Activated CD4-positive, alpha-beta memory T cell treated with anti-CD3 and anti-CD28 coated beads, Interleukin-2, amount 10 ng/mL, durations not matched to agents 7 days and 5 days (primary cell): ENCODE results near the gene DCUN1D2. TPM values are rescaled to one million over a fixed set of nuclear protein-coding genes. Genes with fewer than 3 reads are reported as not detected.
"Not testable (repeated sequence)": the region's sequence is repeated elsewhere in the genome, so short reads cannot be mapped to it uniquely, and the experiment has no call there.

Source experiments
- CTCF ChIA-PET: fragments of 350-600 bp; sonication (Branson Sonifier 250); formaldehyde crosslinking; loops from one replicate; lab custom pipeline; 2021; ENCODE audit warnings: antibody characterized with exemption, inconsistent platforms; lab: Charles Lee
- POLR2A ChIA-PET: fragments of 350-600 bp; sonication (Branson Sonifier 250); formaldehyde crosslinking; loops from one replicate; lab custom pipeline; 2021; ENCODE audit warnings: antibody characterized with exemption; lab: Charles Lee
- DNase-seq: peaks from one replicate; pipeline ENCODE4 v3.0.0-alpha.2; 2020
- H3K27ac Mint-ChIP-seq: one replicate; pipeline ENCODE4 v1.8.0; 2021; ENCODE audit warnings: mild to moderate bottlenecking, mixed read lengths
- H3K27me3 Mint-ChIP-seq: one replicate; pipeline ENCODE4 v1.8.0; 2021; ENCODE audit warnings: mixed read lengths
- H3K36me3 Mint-ChIP-seq: one replicate; pipeline ENCODE4 v1.8.0; 2021; ENCODE audit warnings: low read depth, mixed read lengths
- H3K4me1 Mint-ChIP-seq: one replicate; pipeline ENCODE4 v1.8.0; 2021; ENCODE audit warnings: mixed read lengths
- H3K4me3 Mint-ChIP-seq: one replicate; pipeline ENCODE4 v1.8.0; 2021; ENCODE audit warnings: mild to moderate bottlenecking, mixed read lengths
- H3K9me3 Mint-ChIP-seq: one replicate; pipeline ENCODE4 v1.8.0; 2021; ENCODE audit warnings: mixed read lengths
- total RNA-seq, 2 experiments: library from RNA; stranded (reverse); gene quantifications; one replicate each; pipeline ENCODE4 v1.2.3, GENCODE V29; 2021

The DCUN1D2 gene
- total RNA-seq, 2 experiments from 2014 or later: 17.0 to 17.7 TPM

DNA sequence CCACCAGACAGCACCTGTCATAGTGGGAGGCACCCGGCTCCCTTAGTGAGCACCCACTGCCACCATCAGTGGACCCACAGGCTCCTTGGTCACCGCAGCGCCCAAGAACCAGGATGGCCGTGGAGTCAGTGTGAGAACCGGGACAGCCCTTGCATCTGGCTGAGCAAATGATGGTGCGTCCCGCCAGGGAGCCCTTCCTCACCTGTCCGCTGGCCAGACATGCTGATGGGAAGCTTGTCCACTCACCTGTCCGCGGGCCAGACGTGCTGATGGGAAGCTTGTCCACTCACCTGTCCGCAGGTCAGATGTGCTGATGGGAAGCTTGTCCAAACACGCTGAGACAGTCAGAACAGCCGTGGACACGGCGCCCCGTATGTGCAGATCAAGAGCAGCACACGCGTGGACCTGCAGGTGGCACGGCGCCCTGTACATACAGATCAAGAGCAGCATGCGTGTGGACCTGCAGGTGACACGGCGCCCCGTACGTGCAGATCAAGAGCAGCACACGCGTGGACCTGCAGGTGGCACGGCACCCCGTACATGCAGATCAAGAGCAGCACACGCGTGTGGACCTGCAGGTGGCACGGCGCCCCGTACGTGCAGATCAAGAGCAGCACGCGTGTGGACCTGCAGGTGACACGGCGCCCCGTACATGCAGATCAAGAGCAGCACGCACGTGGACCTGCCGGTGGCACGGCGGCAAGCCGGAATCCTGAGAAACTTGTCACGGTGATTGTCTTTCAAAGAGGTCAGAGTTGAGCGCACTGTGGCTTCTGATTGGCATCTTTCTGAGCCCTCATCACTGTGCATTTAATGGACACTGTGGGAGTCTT is 40.7 kb upstream of the DCUN1D2 start:
- Mint-ChIP-seq H3K27me3 (no peaks in the 10 kb centered on the region), H3K4me3 (no peak overlapping the region), H3K36me3 (peaks cover 3% of the 10 kb centered on the region), H3K27ac (no peak overlapping the region), H3K4me1 (no peaks in the 10 kb centered on the region), H3K9me3 (no peaks in the 10 kb centered on the region)
- no peak for DNase-seq
- ChIA-PET POLR2A (no interaction called here), CTCF (no interaction called here)

DNA sequence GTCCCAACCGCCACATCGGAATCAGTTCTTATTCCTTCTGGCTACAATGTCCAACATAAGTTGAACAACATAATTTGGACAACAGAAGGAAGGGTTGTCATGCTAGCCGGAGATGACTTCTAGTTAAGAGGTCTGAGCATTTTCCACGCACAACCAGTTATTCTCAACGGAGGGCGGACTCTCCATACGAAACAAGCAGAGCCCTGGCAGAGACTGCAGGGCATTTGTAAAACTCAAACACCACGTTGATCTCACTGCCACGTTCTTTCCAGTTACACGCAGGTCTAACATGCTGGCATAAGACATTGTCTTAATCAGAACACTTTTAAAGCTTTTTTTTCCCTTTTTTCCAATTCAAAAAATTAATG is 38.3 kb upstream of the DCUN1D2 start:
- Mint-ChIP-seq H3K27me3 (no peaks in the 10 kb centered on the region), H3K27ac (no peak overlapping the region), H3K4me3 (no peak overlapping the region), H3K36me3 (peaks cover 11% of the 10 kb centered on the region), H3K4me1 (no peaks in the 10 kb centered on the region), H3K9me3 (no peaks in the 10 kb centered on the region)
- DNase-seq: no peak
- ChIA-PET POLR2A (no interaction called here), CTCF (no interaction called here)

DNA sequence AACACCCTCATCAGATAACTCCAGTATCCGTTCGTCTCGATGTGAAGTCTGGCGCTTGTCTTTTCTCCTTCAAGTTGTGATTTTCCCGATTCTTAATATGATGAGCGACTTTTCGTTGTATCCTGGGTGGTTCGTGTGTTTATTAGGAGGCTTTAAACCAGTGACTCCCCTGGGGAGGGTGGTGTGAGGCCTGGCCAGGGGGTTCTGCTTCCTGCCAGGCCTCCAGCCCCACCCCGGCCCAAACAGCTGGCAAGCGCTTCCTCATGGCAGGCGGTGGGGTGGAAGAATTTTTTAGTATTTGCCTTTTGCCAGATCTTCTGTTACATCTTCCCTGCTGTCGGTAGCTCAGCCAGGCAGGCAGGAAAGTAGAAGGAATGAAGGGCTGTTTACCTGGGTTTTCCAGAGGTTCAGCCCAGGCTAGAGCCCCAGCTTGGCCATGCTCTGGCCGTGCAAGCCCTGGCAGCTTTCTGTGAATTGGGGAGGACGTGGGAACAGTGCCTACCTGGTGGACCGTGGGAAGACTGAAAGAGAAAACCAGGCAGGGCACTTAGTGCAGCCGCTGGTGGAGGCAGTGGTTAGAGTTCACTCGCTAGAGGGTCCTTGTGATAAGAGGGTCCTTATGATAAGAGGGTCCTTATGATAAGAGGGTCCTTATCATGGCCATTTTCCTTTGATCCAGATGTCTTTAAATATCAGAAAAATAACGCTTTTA is 37.7 kb upstream of the DCUN1D2 start:
- ChIA-PET POLR2A (no interaction called here), CTCF (no interaction called here)
- no peaks in the 10 kb centered on the region for H3K27me3 Mint-ChIP-seq
- H3K9me3 Mint-ChIP-seq: no peaks in the 10 kb centered on the region
- peaks cover 14% of the 10 kb centered on the region for H3K36me3 Mint-ChIP-seq
- no peak overlapping the region for H3K27ac Mint-ChIP-seq
- no peak overlapping the region for H3K4me3 Mint-ChIP-seq
- DNase-seq: no peak
- no peaks in the 10 kb centered on the region for H3K4me1 Mint-ChIP-seq

DNA sequence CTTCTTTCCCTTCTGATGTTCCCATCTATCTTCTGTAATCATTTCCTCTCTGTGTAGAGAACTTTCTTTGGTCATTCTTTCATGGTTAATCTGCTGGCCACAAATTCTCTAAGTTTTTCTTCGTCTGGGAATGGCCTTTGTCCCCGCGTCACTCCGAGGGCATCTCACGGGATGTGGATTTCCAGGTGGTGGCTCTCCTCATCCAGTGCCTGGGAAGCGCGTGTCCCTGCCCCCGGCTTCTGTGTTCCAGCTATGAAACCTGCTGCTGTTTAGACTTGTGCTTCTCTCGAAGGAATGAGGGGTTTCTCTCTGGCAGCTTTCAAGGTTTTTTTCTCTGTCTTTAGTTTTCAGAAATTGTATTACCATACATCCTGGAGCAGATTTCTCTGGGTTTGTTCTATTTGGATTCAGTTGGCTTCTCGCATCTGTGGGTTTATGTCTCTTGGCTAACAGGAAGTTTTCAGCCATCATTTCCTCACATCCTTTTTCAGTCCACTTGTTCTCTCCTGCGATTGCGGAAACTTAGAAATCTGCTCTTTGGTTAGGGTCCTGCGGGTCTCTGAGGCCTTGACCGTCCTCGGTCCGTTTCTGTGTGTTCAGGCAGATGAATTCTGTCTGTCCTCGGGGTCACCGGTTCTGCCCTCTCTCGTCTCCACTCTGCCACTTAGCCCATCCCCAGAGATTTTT is 36.9 kb upstream of the DCUN1D2 start:
- no peak overlapping the region for H3K27ac Mint-ChIP-seq
- CTCF ChIA-PET: no interaction called here

DNA sequence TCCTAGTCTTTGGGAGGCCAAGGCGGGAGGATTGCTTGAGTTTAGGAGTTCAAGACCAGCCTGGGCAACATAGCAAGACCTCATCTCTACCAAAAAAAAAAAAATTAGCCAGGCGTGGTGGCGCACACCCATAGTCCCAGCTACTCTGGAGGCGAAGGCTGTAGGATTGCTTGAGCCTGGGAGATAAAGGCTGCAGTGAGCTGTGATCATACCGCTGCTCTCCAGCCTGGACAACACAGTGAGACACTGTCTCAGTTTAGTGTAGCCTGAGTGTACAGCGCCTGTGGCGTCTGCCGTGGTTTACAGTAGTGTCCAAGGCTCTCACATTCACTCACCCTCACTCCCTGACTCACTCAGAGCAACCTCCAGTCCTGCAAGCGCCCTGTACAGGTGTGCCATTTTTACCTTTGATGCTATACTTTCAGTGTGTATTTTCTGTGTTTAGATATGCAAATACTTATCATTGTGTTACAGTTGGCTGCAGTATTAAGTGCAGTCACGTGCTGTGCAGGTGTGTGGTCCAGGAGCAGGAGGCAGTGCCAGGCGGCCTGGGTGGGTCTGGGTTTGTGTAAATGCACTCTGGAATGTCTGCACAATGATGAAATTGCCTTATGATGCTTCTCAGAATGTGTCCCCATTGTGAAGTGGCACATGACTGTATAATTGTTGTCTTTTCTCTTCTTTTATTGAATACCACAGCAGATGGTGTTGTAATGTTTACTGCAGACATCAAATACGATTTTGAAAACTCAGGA is 36.1 kb upstream of the DCUN1D2 start:
- Mint-ChIP-seq H3K4me1 (no peaks in the 10 kb centered on the region), H3K27me3 (no peaks in the 10 kb centered on the region), H3K36me3 (peaks cover 18% of the 10 kb centered on the region), H3K9me3 (no peaks in the 10 kb centered on the region), H3K27ac (no peak overlapping the region), H3K4me3 (no peak overlapping the region)
- DNase-seq: no peak
- ChIA-PET CTCF (no interaction called here), POLR2A (interaction anchor here (0.7 kb wide), 1 partner anchor 807 kb away, joined by 3 read pairs; no protein-coding TSS in a partner anchor)

More for the DNA sequence above, 36.9 kb upstream of the DCUN1D2 start:
- Mint-ChIP-seq H3K4me1 (no peaks in the 10 kb centered on the region), H3K27me3 (no peaks in the 10 kb centered on the region), H3K36me3 (peaks cover 18% of the 10 kb centered on the region), H3K9me3 (no peaks in the 10 kb centered on the region), H3K4me3 (no peak overlapping the region)
- POLR2A ChIA-PET: no interaction called here
- DNase-seq: no peak

DNA sequence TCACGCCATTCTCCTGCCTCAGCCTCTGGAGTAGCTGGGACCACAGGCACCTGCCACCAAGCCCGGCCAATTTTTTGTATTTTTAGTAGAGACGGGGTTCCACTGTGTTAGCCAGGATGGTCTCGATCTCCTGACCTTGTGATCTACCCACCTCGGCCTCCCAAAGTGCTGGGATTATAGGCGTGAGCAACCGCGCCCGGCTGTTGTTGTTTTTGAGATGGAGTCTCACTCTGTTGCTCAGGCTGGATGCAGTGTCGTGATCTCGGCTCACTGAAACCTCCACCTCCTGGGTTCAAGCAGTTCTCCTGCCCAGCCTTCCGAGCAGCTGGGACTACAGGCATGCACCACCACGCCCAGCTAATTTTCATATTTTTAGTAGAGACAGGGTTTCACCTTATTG is 31.9 kb upstream of the DCUN1D2 start:
- POLR2A ChIA-PET, H3K4me3 Mint-ChIP-seq, H3K4me1 Mint-ChIP-seq, DNase-seq, H3K27me3 Mint-ChIP-seq, H3K27ac Mint-ChIP-seq, H3K9me3 Mint-ChIP-seq, CTCF ChIA-PET: not testable (repeated sequence)
- H3K36me3 Mint-ChIP-seq: peaks cover 28% of the 10 kb centered on the region

DNA sequence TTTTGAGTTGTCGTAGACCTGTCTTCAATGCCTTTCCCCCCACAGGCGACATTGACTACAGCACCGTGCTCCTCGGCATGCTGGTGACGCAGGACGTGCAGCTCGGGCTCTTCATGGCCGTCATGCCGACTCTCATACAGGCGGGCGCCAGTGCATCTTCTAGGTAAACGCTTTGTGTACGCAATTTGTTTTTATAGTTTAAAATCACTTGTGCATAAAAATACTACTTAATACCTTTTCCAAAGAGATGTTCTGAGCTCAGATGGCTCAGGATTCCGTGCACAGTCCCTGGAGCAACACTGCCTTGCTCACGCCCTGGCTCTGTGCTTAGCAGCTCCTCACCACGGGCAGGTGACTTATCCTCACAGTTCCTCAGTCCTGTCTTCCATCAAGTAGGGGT is 30.1 kb upstream of the DCUN1D2 start:
- ChIA-PET POLR2A (no interaction called here), CTCF (no interaction called here)
- H3K36me3 Mint-ChIP-seq: peaks cover 25% of the 10 kb centered on the region
- H3K4me1 Mint-ChIP-seq: no peaks in the 10 kb centered on the region
- no peak overlapping the region for H3K4me3 Mint-ChIP-seq
- no peaks in the 10 kb centered on the region for H3K9me3 Mint-ChIP-seq
- no peaks in the 10 kb centered on the region for H3K27me3 Mint-ChIP-seq
- no peak overlapping the region for H3K27ac Mint-ChIP-seq
- DNase-seq: no peak

DNA sequence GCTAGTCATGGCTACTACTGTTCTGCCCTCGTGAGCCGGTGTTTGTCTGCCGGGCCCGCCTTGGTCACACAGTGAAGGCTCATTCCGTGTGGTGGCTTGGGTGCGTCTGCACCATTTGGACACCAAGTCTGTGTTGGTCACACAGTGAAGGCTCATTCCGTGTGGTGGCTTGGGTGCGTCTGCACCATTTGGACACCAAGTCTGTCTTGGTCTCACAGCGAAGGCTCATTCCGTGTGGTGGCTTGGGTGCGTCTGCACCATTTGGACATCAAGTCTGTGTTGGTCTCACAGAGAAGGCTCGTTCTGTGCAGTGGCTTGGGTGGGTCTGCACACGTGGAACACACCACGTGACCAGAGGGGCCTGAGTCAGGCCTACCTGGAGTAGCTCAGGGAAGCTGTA is 29.0 kb upstream of the DCUN1D2 start:
- POLR2A ChIA-PET: no interaction called here

DNA sequence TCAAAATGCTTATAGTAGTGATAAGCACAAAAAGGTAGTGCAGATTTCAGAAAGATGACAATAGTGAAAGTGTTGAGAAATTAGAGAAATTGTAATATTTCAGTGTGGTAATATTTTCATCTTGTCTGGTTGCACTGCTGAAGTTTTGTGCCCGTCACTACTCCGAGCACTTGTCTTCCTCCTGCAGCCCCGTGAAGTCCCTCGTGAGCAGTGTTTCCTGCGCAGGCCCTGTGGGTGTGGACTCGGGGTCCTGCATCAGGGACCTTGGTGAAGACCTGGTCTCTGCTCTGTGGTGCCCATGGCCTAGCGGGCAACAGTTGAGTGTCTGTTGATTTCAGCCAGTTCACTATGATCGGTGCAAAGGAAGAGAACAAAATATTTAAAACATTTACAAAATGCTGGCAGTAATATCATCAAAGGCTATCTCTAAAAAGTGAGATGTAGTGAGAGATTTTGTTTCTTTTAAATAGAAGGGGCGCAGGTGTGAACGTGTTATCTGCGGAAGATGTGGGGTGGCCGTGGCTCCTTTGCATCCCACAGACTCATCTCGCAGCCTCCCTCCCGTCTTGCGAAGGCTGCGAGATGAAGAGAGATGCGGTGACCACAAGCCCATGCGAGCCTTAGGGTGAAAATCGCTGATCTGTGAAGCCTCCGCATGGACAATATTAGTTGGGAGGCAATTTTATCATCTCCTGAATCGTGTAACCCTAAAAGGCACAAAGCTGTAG is 27.7 kb upstream of the DCUN1D2 start:
- no peak overlapping the region for H3K27ac Mint-ChIP-seq
- ChIA-PET POLR2A (no interaction called here), CTCF (no interaction called here)
- no peaks in the 10 kb centered on the region for H3K4me1 Mint-ChIP-seq
- DNase-seq: no peak
- no peaks in the 10 kb centered on the region for H3K9me3 Mint-ChIP-seq
- H3K27me3 Mint-ChIP-seq: no peaks in the 10 kb centered on the region
- no peak overlapping the region for H3K4me3 Mint-ChIP-seq
- peaks cover 14% of the 10 kb centered on the region for H3K36me3 Mint-ChIP-seq

More for the DNA sequence above, 29.0 kb upstream of the DCUN1D2 start:
- Mint-ChIP-seq H3K36me3 (peaks cover 21% of the 10 kb centered on the region), H3K27ac (no peak overlapping the region), H3K9me3 (no peaks in the 10 kb centered on the region), H3K4me1 (no peaks in the 10 kb centered on the region), H3K27me3 (no peaks in the 10 kb centered on the region), H3K4me3 (no peak overlapping the region)
- CTCF ChIA-PET: no interaction called here
- no peak for DNase-seq

DNA sequence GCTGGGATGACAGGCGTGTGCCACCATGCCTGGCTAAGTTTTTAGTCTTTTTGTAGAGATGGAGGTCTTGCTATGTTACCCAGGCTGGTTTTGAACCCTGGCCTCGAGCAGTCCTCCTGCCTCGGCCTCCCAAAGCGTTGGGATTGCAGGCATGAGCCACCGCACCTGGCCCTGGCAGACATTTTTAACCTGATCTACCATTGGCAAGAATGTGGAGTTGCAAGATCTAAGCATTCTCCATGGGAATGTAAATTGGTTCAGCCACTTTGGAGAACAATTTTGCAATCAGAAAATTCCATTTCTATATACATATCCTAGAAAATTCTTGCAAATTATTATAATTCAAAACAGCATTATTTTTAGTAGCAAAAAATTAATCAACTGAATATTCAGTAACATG is 24.3 kb upstream of the DCUN1D2 start:
- H3K4me3 Mint-ChIP-seq: no peak overlapping the region
- no peak for DNase-seq
- H3K27me3 Mint-ChIP-seq: no peaks in the 10 kb centered on the region
- peaks cover 11% of the 10 kb centered on the region for H3K36me3 Mint-ChIP-seq
- no peaks in the 10 kb centered on the region for H3K9me3 Mint-ChIP-seq
- ChIA-PET CTCF (no interaction called here), POLR2A (no interaction called here)
- H3K27ac Mint-ChIP-seq: no peak overlapping the region
- H3K4me1 Mint-ChIP-seq: no peaks in the 10 kb centered on the region

DNA sequence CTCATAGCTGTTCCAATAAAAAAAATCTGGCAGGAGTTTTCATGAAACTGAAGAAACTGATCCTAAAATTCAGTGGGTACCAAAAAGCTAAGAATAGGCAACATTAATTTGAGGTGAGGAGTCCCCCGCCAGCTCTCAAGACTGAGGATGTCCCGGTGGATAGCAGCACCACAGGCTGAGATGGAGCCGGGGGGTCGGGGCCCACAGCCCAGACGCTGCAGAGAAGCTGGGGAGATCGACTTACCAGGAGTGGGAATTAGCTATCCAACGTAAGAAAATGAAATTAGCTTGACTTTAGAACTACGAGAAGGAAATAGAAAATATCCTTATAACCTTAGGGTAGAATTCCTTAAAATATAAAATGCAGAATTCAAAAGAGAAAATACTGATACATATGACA is 23.2 kb upstream of the DCUN1D2 start:
- CTCF ChIA-PET: no interaction called here

DNA sequence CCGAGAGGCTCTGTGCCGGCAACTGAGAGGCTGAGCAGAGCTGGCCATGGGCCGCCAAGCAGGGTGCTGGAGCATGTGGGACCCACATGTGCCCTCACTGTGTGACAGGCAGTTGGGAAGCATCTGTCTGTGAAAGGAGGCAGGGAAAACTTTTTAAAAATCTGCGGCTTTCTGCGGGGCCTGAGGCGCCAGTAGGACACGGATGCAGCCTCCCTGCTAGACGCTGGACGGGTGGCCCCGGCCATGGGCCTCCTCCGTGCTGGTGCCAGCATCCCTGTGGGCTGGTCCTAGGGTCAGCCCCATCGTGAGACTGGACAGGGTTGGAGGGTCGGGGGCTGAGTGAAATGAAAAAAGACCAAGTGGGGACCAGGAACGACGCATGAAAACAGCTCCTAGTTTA is 20.9 kb upstream of the DCUN1D2 start:
- Mint-ChIP-seq H3K27me3 (no peaks in the 10 kb centered on the region), H3K4me1 (no peaks in the 10 kb centered on the region), H3K36me3 (peaks cover 13% of the 10 kb centered on the region), H3K27ac (no peak overlapping the region), H3K9me3 (no peaks in the 10 kb centered on the region), H3K4me3 (no peak overlapping the region)
- DNase-seq: no peak
- ChIA-PET POLR2A (no interaction called here), CTCF (no interaction called here)

More for the DNA sequence above, 23.2 kb upstream of the DCUN1D2 start:
- H3K27me3 Mint-ChIP-seq: no peaks in the 10 kb centered on the region
- H3K36me3 Mint-ChIP-seq: peaks cover 16% of the 10 kb centered on the region
- no peaks in the 10 kb centered on the region for H3K9me3 Mint-ChIP-seq
- no peak overlapping the region for H3K27ac Mint-ChIP-seq
- POLR2A ChIA-PET: no interaction called here
- no peaks in the 10 kb centered on the region for H3K4me1 Mint-ChIP-seq
- H3K4me3 Mint-ChIP-seq: no peak overlapping the region
- DNase-seq: no peak
